Vagina (tissue), 2 donors: ENCODE measurements around the gene FRMD4A. TPM values are rescaled to one million over a fixed set of nuclear protein-coding genes. Genes with fewer than 3 reads are reported as not detected.

Experiments used
- DNase-seq, 2 donors: peaks; one replicate each; pipeline ENCODE4 v3.0.0-alpha.2; 2017; ENCODE audit errors: extremely low spot score in 2 of 2
- H3K27ac ChIP-seq: fragments of 200-600 bp; sonication (generic); one replicate; pipeline ENCODE4 v1.5.1; 2019
- H3K27me3 ChIP-seq: fragments of 200-600 bp; sonication (generic); one replicate; pipeline ENCODE4 v1.5.1; 2019
- H3K36me3 ChIP-seq, 2 donors: fragments of 200-600 bp; sonication (generic); one replicate each; pipeline ENCODE4 v1.5.1; 2017 to 2019
- H3K4me1 ChIP-seq: fragments of 200-600 bp; sonication (generic); one replicate; pipeline ENCODE4 v1.5.1; 2019
- H3K4me3 ChIP-seq, 2 donors: fragments of 200-600 bp; sonication (generic); 1 replicate in 1 of 2; 2 replicates in 1 of 2; pipeline ENCODE4 v1.5.1; 2016 to 2019
- H3K9me3 ChIP-seq: fragments of 200-600 bp; sonication (generic); one replicate; pipeline ENCODE4 v1.5.1; 2019
- CTCF ChIP-seq, 3 experiments: fragments of 450-650 bp in 2 of 3; fragments of 200-600 bp in 1 of 3; sonication (generic) in 1 of 3; IDR thresholded peaks; one replicate each; pipeline ENCODE4 v1.5.1; 2017 to 2019; ENCODE audit warnings: antibody characterized with exemption in 3 of 3, mild to moderate bottlenecking in 2 of 3, moderate library complexity in 2 of 3
- POLR2A ChIP-seq, 2 donors: fragments of 450-650 bp; IDR thresholded peaks; one replicate each; pipeline ENCODE4 v1.6.1; 2017; ENCODE audit warnings: antibody characterized with exemption in 2 of 2, mild to moderate bottlenecking in 2 of 2, moderate library complexity in 2 of 2
- POLR2AphosphoS5 ChIP-seq, 2 donors: sonication (generic); formaldehyde crosslinking; IDR thresholded peaks; one replicate each; pipeline ENCODE4 v1.9.0; 2017; ENCODE audit warnings: antibody characterized with exemption in 2 of 2, mild to moderate bottlenecking in 2 of 2, low read depth in 1 of 2; ENCODE audit not compliant: insufficient read depth in 1 of 2
- intact Hi-C: fragments of 100-400 bp; cut with DNase I; formaldehyde crosslinking; loops from one replicate; pipeline ENCODE4 v1.15.1; 2023
- total RNA-seq: library from RNA; depleted of rRNA; stranded (reverse); fragments of >200 nt; gene quantifications from one replicate; pipeline ENCODE4 v1.2.3, GENCODE V29; 2016

The FRMD4A gene
- total RNA-seq, 1 donor from 2014 or later: 24.8 TPM

GRCh38 chr10:13631594-13631993 lies 699.1 kb downstream of the FRMD4A start:
- no peak for DNase-seq
- no peaks in the 10 kb centered on the region for H3K4me1 ChIP-seq
- H3K4me3 ChIP-seq: no peak overlapping the region
- intact Hi-C loops: no loop called here
- H3K9me3 ChIP-seq: no peaks in the 10 kb centered on the region
- peaks cover 0 to 9% of the 10 kb centered on the region in 2 donors for H3K36me3 ChIP-seq
- no peaks in the 10 kb centered on the region for H3K27me3 ChIP-seq
- no peak overlapping the region for H3K27ac ChIP-seq
- TF ChIP-seq CTCF (IDR thresholded peaks at IDR 0.05) (no peak), POLR2A (IDR thresholded peaks at IDR 0.05) (no peak)

GRCh38 chr10:13630231-13630630 lies 700.5 kb downstream of the FRMD4A start:
- Histone ChIP-seq H3K36me3 (peaks cover 0 to 9% of the 10 kb centered on the region in 2 donors), H3K27ac (no peak overlapping the region), H3K9me3 (no peaks in the 10 kb centered on the region), H3K4me1 (no peaks in the 10 kb centered on the region), H3K4me3 (no peak overlapping the region), H3K27me3 (no peaks in the 10 kb centered on the region)
- TF ChIP-seq POLR2AphosphoS5 (IDR thresholded peaks at IDR 0.05; ENCODE audit: insufficient read depth in 1 of 2, low read depth in 1 of 2): no peak
- TF ChIP-seq POLR2A (IDR thresholded peaks at IDR 0.05): no peak
- no peak for TF ChIP-seq CTCF (IDR thresholded peaks at IDR 0.05)
- intact Hi-C loops: no loop called here
- DNase-seq: no peak

GRCh38 chr10:13629116-13629515 lies 701.6 kb downstream of the FRMD4A start:
- intact Hi-C loops: no loop called here

GRCh38 chr10:13628661-13629060 lies 702.1 kb downstream of the FRMD4A start:
- Histone ChIP-seq H3K27me3 (no peaks in the 10 kb centered on the region), H3K4me1 (no peaks in the 10 kb centered on the region), H3K4me3 (no peak overlapping the region), H3K36me3 (peaks cover 0 to 9% of the 10 kb centered on the region in 2 donors), H3K9me3 (no peaks in the 10 kb centered on the region), H3K27ac (no peak overlapping the region)
- no peak for DNase-seq
- TF ChIP-seq POLR2A (IDR thresholded peaks at IDR 0.05) (no peak), CTCF (IDR thresholded peaks at IDR 0.05) (no peak), POLR2AphosphoS5 (IDR thresholded peaks at IDR 0.05; ENCODE audit: insufficient read depth in 1 of 2, low read depth in 1 of 2) (no peak)
- intact Hi-C loops: no loop called here

More at GRCh38 chr10:13629116-13629515, 701.6 kb downstream of the FRMD4A start:
- Histone ChIP-seq H3K27ac (no peak overlapping the region), H3K27me3 (no peaks in the 10 kb centered on the region), H3K36me3 (peaks cover 0 to 9% of the 10 kb centered on the region in 2 donors), H3K9me3 (no peaks in the 10 kb centered on the region), H3K4me1 (no peaks in the 10 kb centered on the region), H3K4me3 (no peak overlapping the region)
- TF ChIP-seq POLR2A (IDR thresholded peaks at IDR 0.05) (no peak), POLR2AphosphoS5 (IDR thresholded peaks at IDR 0.05; ENCODE audit: insufficient read depth in 1 of 2, low read depth in 1 of 2) (no peak), CTCF (IDR thresholded peaks at IDR 0.05) (no peak)
- no peak for DNase-seq

GRCh38 chr10:13627459-13628310 lies 703.0 kb downstream of the FRMD4A start:
- Histone ChIP-seq H3K9me3 (no peaks in the 10 kb centered on the region), H3K36me3 (peaks cover 0 to 9% of the 10 kb centered on the region in 2 donors), H3K4me3 (no peak overlapping the region), H3K27ac (no peak overlapping the region), H3K4me1 (no peaks in the 10 kb centered on the region), H3K27me3 (no peaks in the 10 kb centered on the region)
- intact Hi-C loops: no loop called here
- TF ChIP-seq POLR2A (IDR thresholded peaks at IDR 0.05): no peak
- TF ChIP-seq POLR2AphosphoS5 (IDR thresholded peaks at IDR 0.05; ENCODE audit: insufficient read depth in 1 of 2, low read depth in 1 of 2): no peak
- TF ChIP-seq CTCF (IDR thresholded peaks at IDR 0.05): no peak
- DNase-seq: no peak
